GM23248 (cell line): ENCODE results near the gene SENP8. TPM values are rescaled to one million over a fixed set of nuclear protein-coding genes. Genes with fewer than 3 reads are reported as not detected.

Experiments used
- DNase-seq: peaks from one replicate; pipeline ENCODE4 v3.0.0-alpha.2; 2015
- H2AFZ ChIP-seq: fragments of 200-600 bp; sonication (generic); 2 replicates; pipeline ENCODE4 v1.6.1; 2016; ENCODE audit warnings: antibody characterized with exemption
- H3F3A ChIP-seq: fragments of 200-600 bp; sonication (generic); 2 replicates; pipeline ENCODE4 v1.6.1; 2016; ENCODE audit warnings: mild to moderate bottlenecking, antibody characterized with exemption, mixed run types; ENCODE audit not compliant: insufficient read depth
- H3K27ac ChIP-seq: fragments of 200-600 bp; sonication (generic); 2 replicates; pipeline ENCODE4 v1.5.1; 2016; ENCODE audit warnings: mild to moderate bottlenecking
- H3K27me3 ChIP-seq: fragments of 200-600 bp; sonication (generic); replicated peaks from 2 replicates; pipeline ENCODE4 v1.6.1; 2016; ENCODE audit warnings: mild to moderate bottlenecking; ENCODE audit not compliant: insufficient read depth
- H3K36me3 ChIP-seq: fragments of 200-600 bp; sonication (generic); 2 replicates; pipeline ENCODE4 v1.6.1; 2016; ENCODE audit warnings: low read depth, mild to moderate bottlenecking
- H3K4me1 ChIP-seq: fragments of 200-600 bp; sonication (generic); 2 replicates; pipeline ENCODE4 v1.6.1; 2016; ENCODE audit warnings: mild to moderate bottlenecking; ENCODE audit not compliant: insufficient read depth
- H3K4me2 ChIP-seq: fragments of 200-600 bp; sonication (generic); one replicate; pipeline ENCODE4 v1.6.1; 2016; ENCODE audit warnings: mild to moderate bottlenecking; ENCODE audit not compliant: unreplicated experiment
- H3K4me3 ChIP-seq: fragments of 200-600 bp; sonication (generic); 2 replicates; pipeline ENCODE4 v1.5.1; 2016; ENCODE audit warnings: mild to moderate bottlenecking
- H3K79me2 ChIP-seq: fragments of 200-600 bp; sonication (generic); 2 replicates; pipeline ENCODE4 v1.6.1; 2016; ENCODE audit warnings: mild to moderate bottlenecking; ENCODE audit not compliant: insufficient read depth
- H3K9ac ChIP-seq: fragments of 200-600 bp; sonication (generic); 2 replicates; pipeline ENCODE4 v1.6.1; 2016; ENCODE audit warnings: mild to moderate bottlenecking
- H3K9me2 ChIP-seq: fragments of 200-600 bp; sonication (generic); 2 replicates; pipeline ENCODE4 v1.6.1; 2016; ENCODE audit warnings: mixed run types, mild to moderate bottlenecking, moderate library complexity; ENCODE audit not compliant: insufficient read depth
- H3K9me3 ChIP-seq: fragments of 200-600 bp; sonication (generic); one replicate; pipeline ENCODE4 v1.6.1; 2017; ENCODE audit warnings: low read depth
- H4K20me1 ChIP-seq: fragments of 200-600 bp; sonication (generic); 2 replicates; pipeline ENCODE4 v1.6.0; 2016; ENCODE audit not compliant: insufficient read depth
- EZH2 ChIP-seq: fragments of 200-600 bp; sonication (generic); IDR thresholded peaks from 2 replicates; pipeline ENCODE4 v1.6.1; 2018; ENCODE audit warnings: antibody characterized with exemption, mild to moderate bottlenecking; ENCODE audit not compliant: insufficient read depth, poor library complexity, severe bottlenecking
- EZH2phosphoT487 ChIP-seq: fragments of 200-600 bp; sonication (generic); IDR thresholded peaks from 2 replicates; pipeline ENCODE4 v1.6.1; 2018; ENCODE audit warnings: antibody characterized with exemption, moderate library complexity, mild to moderate bottlenecking, low read depth; ENCODE audit not compliant: insufficient read depth
- WGBS, 2 experiments: methylation state at CpG; one replicate each; pipeline ENCODE4 v1.1.6; 2015 to 2017; ENCODE audit warnings: low lambda C conversion rate in 2 of 2, low coverage in 1 of 2; ENCODE audit errors: missing lambda C conversion rate in 2 of 2; 5-methylcytosine and 5-hydroxymethylcytosine counted together
- in situ Hi-C: fragments of 300-500 bp; cut with MboI; formaldehyde crosslinking; loops from 2 replicates; pipeline ENCODE4 v1.15.0; 2020
- polyA plus RNA-seq: library from polyadenylated mRNA; unstranded; fragments of >200 nt; fragmentation: Nextera tagmentation; extraction: Ambion mirVana; gene quantifications from 2 replicates; pipeline ENCODE4 v1.2.1, GENCODE V29; 2016
- total RNA-seq: library from RNA; depleted of rRNA; stranded (reverse); fragments of >200 nt; shearing (Covaris generic); gene quantifications from 2 replicates; pipeline ENCODE4 v1.2.3, GENCODE V29; 2014; rRNA removed

The SENP8 gene
- total and polyA plus RNA-seq, 2 experiments from 2014 or later, result 2.5 to 3.8 TPM

GRCh38 chr15:72183781-72184164, 65.6 kb downstream of the SENP8 start:
- Histone ChIP-seq H3K27me3 (0 out of 2 replicates have a peak, but pooled peaks cover 9% of the 10 kb centered on the region), H3K9me2 (no peaks in the 10 kb centered on the region), H3K4me3 (peak overlapping the region; percentile 53), H3F3A (no peaks in the 10 kb centered on the region), H3K36me3 (no peaks in the 10 kb centered on the region), H2AFZ (peak overlapping the region; percentile 57), H3K9me3 (no peaks in the 10 kb centered on the region), H3K9ac (peak overlapping the region; percentile 23; the same call in 1 of the 2 replicates), H3K4me2 (peak overlapping the region; percentile 58), H4K20me1 (no peaks in the 10 kb centered on the region), H3K4me1 (peaks cover 9% of the 10 kb centered on the region; the same call in 1 of the 2 replicates), H3K27ac (no peak overlapping the region), H3K79me2 (no peaks in the 10 kb centered on the region)
- 16 to 17% methylated on average over 11 to 12 of the region's 12 CpGs for WGBS, 2 experiments
- in situ Hi-C loops, result no loop called here
- no peak for TF ChIP-seq EZH2phosphoT487
- DNase-seq, result no peak

DNA sequence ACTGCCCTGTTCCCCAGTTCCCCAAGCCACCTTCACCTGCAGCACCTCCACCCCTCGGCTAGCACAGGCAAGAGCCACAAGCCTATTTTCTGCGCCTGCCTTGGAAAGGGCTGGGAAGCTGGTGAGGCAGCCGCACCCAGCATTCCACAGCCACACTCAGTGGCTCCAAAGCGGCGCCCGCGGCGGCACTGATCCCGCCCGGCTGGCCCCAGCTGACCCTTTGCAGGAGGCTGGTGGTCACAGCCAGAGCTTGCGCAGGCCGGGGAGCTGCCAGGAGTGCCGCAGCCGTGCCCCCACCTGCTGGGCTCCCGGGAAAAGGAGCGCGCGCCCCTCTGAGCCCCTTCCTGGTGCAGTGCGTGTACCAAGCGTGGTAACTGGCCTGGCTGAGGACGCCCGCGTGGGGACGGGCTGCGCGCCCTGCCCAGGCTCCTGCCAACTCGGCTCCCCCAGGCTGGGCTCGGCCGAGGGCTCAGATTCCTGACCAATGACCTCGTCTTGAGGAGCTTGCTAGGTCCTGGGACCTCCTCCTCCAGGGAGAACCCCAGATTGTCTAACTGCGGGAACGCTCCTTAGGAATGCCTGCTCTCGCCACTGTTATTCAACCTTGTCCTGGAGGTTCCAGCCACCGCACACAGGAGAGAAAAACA, 66.1 kb downstream of the SENP8 start:
- no peaks in the 10 kb centered on the region for H3K9me2 ChIP-seq
- in situ Hi-C loops, result no loop called here
- DNase-seq, result peak; percentile 78
- H3K4me2 ChIP-seq, result peak overlapping the region; percentile 58
- no peaks in the 10 kb centered on the region for H3K36me3 ChIP-seq
- H4K20me1 ChIP-seq, result no peaks in the 10 kb centered on the region
- H3F3A ChIP-seq, result no peaks in the 10 kb centered on the region
- no peak for TF ChIP-seq EZH2phosphoT487
- peak overlapping the region; percentile 23; the same call in 1 of the 2 replicates for H3K9ac ChIP-seq
- 0 out of 2 replicates have a peak, but pooled peaks cover 9% of the 10 kb centered on the region for H3K27me3 ChIP-seq
- H3K27ac ChIP-seq, result no peak overlapping the region
- no peaks in the 10 kb centered on the region for H3K79me2 ChIP-seq
- peak overlapping the region; percentile 53 for H3K4me3 ChIP-seq
- WGBS, 2 experiments, result 6 to 8% methylated on average over 34 of the region's 34 CpGs
- peaks cover 9% of the 10 kb centered on the region; the same call in 1 of the 2 replicates for H3K4me1 ChIP-seq
- peak overlapping the region; percentile 57 for H2AFZ ChIP-seq
- no peaks in the 10 kb centered on the region for H3K9me3 ChIP-seq

- no peaks in the 10 kb centered on the region for H3F3A ChIP-seq
- H3K4me1 ChIP-seq, result 0 out of 2 replicates have a peak, but pooled peaks cover 2% of the 10 kb centered on the region
- H3K9me3 ChIP-seq, result no peaks in the 10 kb centered on the region
- H3K79me2 ChIP-seq, result no peaks in the 10 kb centered on the region
- 0 out of 2 replicates have a peak, but pooled peaks cover 9% of the 10 kb centered on the region for H3K27me3 ChIP-seq
- 45 to 57% methylated on average over 2 of the region's 2 CpGs for WGBS, 2 experiments
- H3K36me3 ChIP-seq, result no peaks in the 10 kb centered on the region
- H3K4me2 ChIP-seq, result no peak overlapping the region
- no peaks in the 10 kb centered on the region for H4K20me1 ChIP-seq
- H3K27ac ChIP-seq, result no peak overlapping the region
- H3K9ac ChIP-seq, result no peak overlapping the region
- H3K4me3 ChIP-seq, result no peak overlapping the region
- H3K9me2 ChIP-seq, result no peaks in the 10 kb centered on the region
- H2AFZ ChIP-seq, result no peak overlapping the region
- no peak for TF ChIP-seq EZH2phosphoT487
- no peak for TF ChIP-seq EZH2
- DNase-seq, result no peak
- in situ Hi-C loops, result no loop called here
Observed at GRCh38 chr15:72189250-72189902, 71.2 kb downstream of the SENP8 start.

GRCh38 chr15:72192416-72192815, 74.2 kb downstream of the SENP8 start:
- Histone ChIP-seq H3K27me3 (no peaks in the 10 kb centered on the region), H3K9ac (no peak overlapping the region), H4K20me1 (no peaks in the 10 kb centered on the region), H3K4me1 (no peaks in the 10 kb centered on the region), H3K27ac (no peak overlapping the region), H2AFZ (no peak overlapping the region), H3K36me3 (no peaks in the 10 kb centered on the region), H3K9me2 (no peaks in the 10 kb centered on the region), H3K79me2 (no peaks in the 10 kb centered on the region), H3K4me2 (no peak overlapping the region), H3K9me3 (no peaks in the 10 kb centered on the region), H3K4me3 (no peak overlapping the region), H3F3A (peaks cover 8% of the 10 kb centered on the region; the same call in 1 of the 2 replicates)
- DNase-seq, result no peak
- TF ChIP-seq EZH2 (no peak), EZH2phosphoT487 (no peak)
- 21 to 43% methylated on average over 3 of the region's 3 CpGs for WGBS, 2 experiments
- in situ Hi-C loops, result no loop called here

Other genes with a start within 250 kb of the SENP8 start
- gene MYO9A, start 253 bp upstream of the SENP8 start, total RNA-seq, result 20.4 and 22.6 TPM in 2 replicates
- 10.6 and 11.2 TPM in 2 replicates for gene MYO9A, start 253 bp upstream of the SENP8 start, polyA plus RNA-seq
- gene GRAMD2A, start 79.4 kb downstream of the SENP8 start, total RNA-seq, result not detected in 2 replicates
- gene GRAMD2A, start 79.4 kb downstream of the SENP8 start, polyA plus RNA-seq, result not detected in 2 replicates
- gene PKM, start 112.8 kb downstream of the SENP8 start, total RNA-seq, result 2,534 and 2,557 TPM in 2 replicates
- 2,427 and 2,525 TPM in 2 replicates for gene PKM, start 112.8 kb downstream of the SENP8 start, polyA plus RNA-seq
- 24.7 and 29.7 TPM in 2 replicates for gene PARP6, start 154.2 kb downstream of the SENP8 start, total RNA-seq
- gene PARP6, start 154.2 kb downstream of the SENP8 start, polyA plus RNA-seq, result 27.5 and 36.0 TPM in 2 replicates
- 0.22 and 1.0 TPM in 2 replicates for gene CELF6, start 201.8 kb downstream of the SENP8 start, total RNA-seq
- gene CELF6, start 201.8 kb downstream of the SENP8 start, polyA plus RNA-seq, result 0.08 TPM in 1 of 2 replicates, not detected in the other